ENCODE measurements around the gene CSTPP1. TPM values are rescaled to one million over a fixed set of nuclear protein-coding genes. Genes with fewer than 3 reads are reported as not detected.

CSTPP1 gene
- total and polyA plus RNA-seq, 2 of the 8 experiments (the other 6 are each of a cell fraction or from before 2014, with no cell fraction given) = 24.2 to 28.7 TPM

GRCh38 chr11:46930089-46930488 lies 6.5 kb upstream of the CSTPP1 start:
- Histone ChIP-seq H2BK12ac (ENCODE audit: low read depth, low read length) (no peak overlapping the region), H3K9me3 (ENCODE audit: insufficient read depth in 2 of 2, low read depth in 1 of 2, low read length in 1 of 2) (peaks cover 3 to 6% of the 10 kb centered on the region in 2 experiments; a peak in 1 of 4 replicates), H4K91ac (replicated peaks; ENCODE audit: insufficient read length, low read length) (no peak overlapping the region), H3K79me2 (ENCODE audit: control insufficient read depth in 1 of 2, insufficient read depth in 2 of 2, low read length in 2 of 2) (no peaks in the 10 kb centered on the region), H2BK5ac (ENCODE audit: low read depth, low read length) (no peak overlapping the region), H3K14ac (ENCODE audit: insufficient read length) (no peak overlapping the region), H3K23me2 (ENCODE audit: low read depth, low read length) (no peaks in the 10 kb centered on the region), H2BK20ac (ENCODE audit: low read length) (no peak overlapping the region), H3K27me3 (replicated peaks in 1 of 4; ENCODE audit: control insufficient read depth in 3 of 4, extremely low read depth in 1 of 4, insufficient read depth in 3 of 4, low read length in 3 of 4) (no peaks in the 10 kb centered on the region), H3K9ac (replicated peaks in 1 of 4; ENCODE audit: extremely low read depth in 1 of 4, low read depth in 3 of 4, low read length in 3 of 4) (no peak overlapping the region), H3K36me3 (ENCODE audit: control insufficient read depth in 2 of 4, insufficient read depth in 4 of 4, low read length in 3 of 4) (no peaks in the 10 kb centered on the region), H2BK15ac (ENCODE audit: low read length) (no peak overlapping the region), H3K56ac (replicated peaks; ENCODE audit: insufficient read length, low read depth, low read length) (no peak overlapping the region), H3K4me2 (ENCODE audit: insufficient read depth in 1 of 2, low read depth in 2 of 2, low read length in 2 of 2) (no peak overlapping the region), H2AK5ac (ENCODE audit: low read depth, low read length) (no peak overlapping the region), H2BK120ac (replicated peaks; ENCODE audit: low read depth, low read length) (no peak overlapping the region), H3K79me1 (ENCODE audit: low read depth, low read length) (no peaks in the 10 kb centered on the region), H3K23ac (ENCODE audit: insufficient read length) (no peak overlapping the region), H4K8ac (ENCODE audit: extremely low read depth, insufficient read depth, low read length) (no peak overlapping the region), H3K4me1 (replicated peaks in 1 of 4; ENCODE audit: control insufficient read depth in 3 of 4, insufficient read depth in 4 of 4, low read length in 3 of 4) (no peaks in the 10 kb centered on the region), H3K4me3 (ENCODE audit: extremely low read depth in 1 of 4, insufficient read depth in 2 of 4, low read depth in 3 of 4, low read length in 4 of 4) (no peak overlapping the region), H3K27ac (ENCODE audit: low read depth, low read length) (no peak overlapping the region), H3K4ac (replicated peaks; ENCODE audit: insufficient read length, low read depth, low read length) (no peak overlapping the region), H2AFZ (ENCODE audit: low read length) (no peak overlapping the region), H4K5ac (ENCODE audit: insufficient read length, low read depth, low read length) (no peak overlapping the region), H4K20me1 (replicated peaks in 1 of 2; ENCODE audit: control insufficient read depth in 1 of 2, insufficient read depth in 2 of 2, low read length in 2 of 2) (no peaks in the 10 kb centered on the region), H3K18ac (ENCODE audit: extremely low read depth, low read length) (no peak overlapping the region)
- POLR2A ChIA-PET (ENCODE audit: partially characterized antibody) = interaction anchor here (0.7 to 1.4 kb wide), 3 partner anchors 11 to 18 kb away, joined by 3 to 4 read pairs (median 3); no protein-coding TSS in a partner anchor
- FAIRE-seq (no peak), DNase-seq (ENCODE audit: low read depth in 1 of 2, low spot score in 2 of 2) (no peak)
- 86% methylated on average over 1 of the region's 1 CpG; no CpG with 5 or more reads in 1 of the 2 experiments for WGBS, 2 experiments (ENCODE audit: extremely low coverage in 1 of 2, insufficient coverage in 1 of 2, insufficient read length in 1 of 2, insufficient replicate concordance in 2 of 2, low coverage in 1 of 2, low lambda C conversion rate in 2 of 2, missing lambda C conversion rate in 1 of 2)
- TF ChIP-seq EP300 (IDR thresholded peaks at IDR 0.05; ENCODE audit: borderline replicate concordance in 1 of 2, low read depth in 2 of 2, low read length in 2 of 2) (no peak), ASH2L (IDR thresholded peaks at IDR 0.05; ENCODE audit: low read length) (no peak), POLR2A (IDR thresholded peaks at IDR 0.05; ENCODE audit: control extremely low read depth in 1 of 2, low read depth in 2 of 2, low read length in 2 of 2) (no peak), SIX5 (IDR thresholded peaks at IDR 0.05; ENCODE audit: low read depth, low read length) (no peak), EZH2 (IDR thresholded peaks at IDR 0.05; ENCODE audit: low read depth, low read length, severe bottlenecking) (no peak), FOSL1 (IDR thresholded peaks at IDR 0.05; ENCODE audit: insufficient read depth, low read depth, low read length) (no peak)
- TF ChIP-seq, protein P1, sequence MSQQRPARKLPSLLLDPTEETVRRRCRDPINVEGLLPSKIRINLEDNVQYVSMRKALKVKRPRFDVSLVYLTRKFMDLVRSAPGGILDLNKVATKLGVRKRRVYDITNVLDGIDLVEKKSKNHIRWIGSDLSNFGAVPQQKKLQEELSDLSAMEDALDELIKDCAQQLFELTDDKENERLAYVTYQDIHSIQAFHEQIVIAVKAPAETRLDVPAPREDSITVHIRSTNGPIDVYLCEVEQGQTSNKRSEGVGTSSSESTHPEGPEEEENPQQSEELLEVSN (IDR thresholded peaks at IDR 0.05) = no peak
- CTCF ChIA-PET (ENCODE audit: partially characterized antibody) = interaction anchor here (0.6 to 1.7 kb wide), 4 partner anchors 10 to 302 kb away, joined by 3 to 8 read pairs (median 4); no protein-coding TSS in a partner anchor
